ENCODE results near the gene TNIK. TPM values are rescaled to one million over a fixed set of nuclear protein-coding genes. Genes with fewer than 3 reads are reported as not detected.
A peak's percentile ranks its signal among the peaks of the same experiment; 100 is the strongest.

Gene TNIK
- total RNA-seq, 1 experiment from 2014 or later = 0.69 TPM

DNA sequence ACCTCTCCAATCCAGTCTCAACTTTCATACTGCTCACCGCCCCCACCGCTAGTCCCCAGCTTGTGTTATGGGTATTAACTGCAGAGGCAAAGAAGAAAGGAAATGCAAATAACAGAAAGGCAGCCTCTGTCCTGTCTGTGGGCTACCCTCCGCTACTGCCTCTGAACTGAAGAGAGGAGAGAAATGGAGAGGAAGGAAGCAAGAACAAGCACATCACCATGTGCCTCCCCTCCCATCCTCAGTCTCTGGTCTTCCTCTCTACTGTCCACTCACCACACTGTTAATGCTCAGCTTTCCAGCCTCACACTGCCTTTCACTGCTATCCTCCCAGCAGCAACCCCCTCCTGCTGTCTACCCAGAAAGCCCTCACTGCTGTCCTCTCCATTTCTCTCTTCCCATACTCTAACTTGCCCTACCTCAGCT lies 294.7 kb downstream of the TNIK start:
- Histone ChIP-seq H3K9me3 (ENCODE audit: low read depth, low read length, poor library complexity, severe bottlenecking) (peaks cover 8% of the 10 kb centered on the region), H3K36me3 (ENCODE audit: insufficient read depth, low read length, poor library complexity, severe bottlenecking) (no peaks in the 10 kb centered on the region), H3K27me3 (replicated peaks; ENCODE audit: insufficient read depth, low read depth, low read length, poor library complexity) (no peaks in the 10 kb centered on the region), H3K4me3 (ENCODE audit: low read depth, low read length, poor library complexity, severe bottlenecking) (no peak overlapping the region), H3K4me1 (ENCODE audit: insufficient read depth, low read length, poor library complexity, severe bottlenecking) (no peaks in the 10 kb centered on the region), H3K27ac (ENCODE audit: low read depth, low read length, poor library complexity, severe bottlenecking) (no peak overlapping the region)
- no peak for TF ChIP-seq EZH2 (IDR thresholded peaks at IDR 0.05; ENCODE audit: borderline replicate concordance, low read depth, low read length, poor library complexity, severe bottlenecking)
- TF ChIP-seq, protein P1, sequence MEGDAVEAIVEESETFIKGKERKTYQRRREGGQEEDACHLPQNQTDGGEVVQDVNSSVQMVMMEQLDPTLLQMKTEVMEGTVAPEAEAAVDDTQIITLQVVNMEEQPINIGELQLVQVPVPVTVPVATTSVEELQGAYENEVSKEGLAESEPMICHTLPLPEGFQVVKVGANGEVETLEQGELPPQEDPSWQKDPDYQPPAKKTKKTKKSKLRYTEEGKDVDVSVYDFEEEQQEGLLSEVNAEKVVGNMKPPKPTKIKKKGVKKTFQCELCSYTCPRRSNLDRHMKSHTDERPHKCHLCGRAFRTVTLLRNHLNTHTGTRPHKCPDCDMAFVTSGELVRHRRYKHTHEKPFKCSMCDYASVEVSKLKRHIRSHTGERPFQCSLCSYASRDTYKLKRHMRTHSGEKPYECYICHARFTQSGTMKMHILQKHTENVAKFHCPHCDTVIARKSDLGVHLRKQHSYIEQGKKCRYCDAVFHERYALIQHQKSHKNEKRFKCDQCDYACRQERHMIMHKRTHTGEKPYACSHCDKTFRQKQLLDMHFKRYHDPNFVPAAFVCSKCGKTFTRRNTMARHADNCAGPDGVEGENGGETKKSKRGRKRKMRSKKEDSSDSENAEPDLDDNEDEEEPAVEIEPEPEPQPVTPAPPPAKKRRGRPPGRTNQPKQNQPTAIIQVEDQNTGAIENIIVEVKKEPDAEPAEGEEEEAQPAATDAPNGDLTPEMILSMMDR (conservative IDR thresholded peaks at IDR 0.05; ENCODE audit: low read depth, low read length) = no peak
- DNase-seq (ENCODE audit: low spot score) = no peak
- ChIA-PET CTCF (no interaction called here), POLR2A (ENCODE audit: low non-redundant PET) (no interaction called here)
- intact Hi-C loops (cut with micrococcal nuclease; ENCODE audit: unreplicated experiment) = no loop called here
- BruUV-seq (replicated peaks) = no TSS peak

DNA sequence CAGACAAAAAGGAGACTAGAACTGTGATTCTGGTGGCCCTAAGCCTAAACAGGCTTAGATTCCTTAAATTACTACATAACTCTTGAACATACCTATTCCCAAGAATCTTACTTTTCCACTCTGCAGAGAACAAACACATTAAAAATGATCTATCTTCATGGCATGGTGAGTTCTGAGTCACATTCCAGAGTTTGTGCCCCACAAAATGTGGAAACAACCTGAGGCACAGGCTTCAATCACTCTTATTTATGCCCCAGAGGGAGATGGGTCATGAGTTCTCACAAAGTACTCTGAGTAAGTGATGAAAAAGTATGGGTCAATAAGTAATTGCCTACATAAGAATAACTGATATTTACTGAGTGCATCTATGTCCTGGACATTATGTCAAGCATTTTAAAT lies 296.1 kb downstream of the TNIK start:
- intact Hi-C loops (cut with micrococcal nuclease; ENCODE audit: unreplicated experiment) = no loop called here
- no peaks in the 10 kb centered on the region for H3K27me3 ChIP-seq (replicated peaks; ENCODE audit: insufficient read depth, low read depth, low read length, poor library complexity)
- DNase-seq (ENCODE audit: low spot score) = no peak
- no peak overlapping the region for H3K4me3 ChIP-seq (ENCODE audit: low read depth, low read length, poor library complexity, severe bottlenecking)
- BruUV-seq (replicated peaks) = no TSS peak
- no peaks in the 10 kb centered on the region for H3K36me3 ChIP-seq (ENCODE audit: insufficient read depth, low read length, poor library complexity, severe bottlenecking)
- H3K27ac ChIP-seq (ENCODE audit: low read depth, low read length, poor library complexity, severe bottlenecking) = no peak overlapping the region
- ChIA-PET CTCF (no interaction called here), POLR2A (ENCODE audit: low non-redundant PET) (no interaction called here)
- no peak for TF ChIP-seq EZH2 (IDR thresholded peaks at IDR 0.05; ENCODE audit: borderline replicate concordance, low read depth, low read length, poor library complexity, severe bottlenecking)
- TF ChIP-seq, protein P1 (conservative IDR thresholded peaks at IDR 0.05; ENCODE audit: low read depth, low read length) = no peak
- H3K4me1 ChIP-seq (ENCODE audit: insufficient read depth, low read length, poor library complexity, severe bottlenecking) = no peaks in the 10 kb centered on the region
- H3K9me3 ChIP-seq (ENCODE audit: low read depth, low read length, poor library complexity, severe bottlenecking) = peaks cover 8% of the 10 kb centered on the region

DNA sequence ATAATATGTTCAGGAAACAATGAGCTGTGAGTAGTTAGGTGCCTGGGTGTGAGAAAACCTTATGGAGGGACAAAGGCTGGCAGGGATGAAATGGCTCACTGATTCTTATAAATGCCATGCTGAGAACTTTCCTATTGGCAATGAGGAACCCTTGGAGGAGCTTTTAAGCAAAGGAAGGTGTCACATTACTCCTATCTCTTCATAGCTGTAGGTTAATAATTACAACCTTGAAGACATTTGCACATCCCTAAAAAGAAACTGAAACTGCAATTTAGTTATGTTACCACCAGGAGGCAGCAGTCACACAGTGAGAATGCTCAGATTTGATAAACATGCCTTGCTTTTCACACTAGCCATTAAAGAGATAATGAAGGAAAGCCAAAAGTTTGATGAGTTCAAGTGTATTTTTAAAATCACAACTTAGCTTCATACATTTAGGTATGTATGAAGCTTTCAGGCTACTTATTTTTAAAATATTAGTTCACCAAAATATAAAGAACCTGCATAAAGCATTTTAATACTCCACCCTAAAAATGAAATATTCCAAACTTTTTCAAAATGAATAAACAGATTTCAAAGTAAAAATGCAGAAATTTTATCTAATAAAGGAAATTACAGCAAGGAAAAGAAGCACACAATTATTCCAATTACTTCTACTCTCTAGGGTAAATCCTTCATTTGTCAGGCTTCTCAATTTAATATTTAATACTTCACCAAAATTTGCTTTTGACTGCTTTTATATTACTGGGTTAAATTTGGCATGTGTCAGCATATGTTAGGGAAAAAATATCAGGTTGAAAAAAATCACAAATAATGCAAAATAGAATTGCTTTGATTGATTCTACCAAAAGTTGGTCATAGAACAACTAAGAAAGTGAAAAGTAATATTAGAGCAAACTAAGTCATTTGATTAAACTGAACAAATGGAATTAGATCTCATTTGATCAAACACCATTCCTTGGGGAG lies 296.8 kb downstream of the TNIK start:
- no TSS peak for BruUV-seq (replicated peaks)
- H3K4me3 ChIP-seq (ENCODE audit: low read depth, low read length, poor library complexity, severe bottlenecking) = no peak overlapping the region
- H3K9me3 ChIP-seq (ENCODE audit: low read depth, low read length, poor library complexity, severe bottlenecking) = peaks cover 8% of the 10 kb centered on the region
- ChIA-PET POLR2A (ENCODE audit: low non-redundant PET) (no interaction called here), CTCF (no interaction called here)
- no peak overlapping the region for H3K27ac ChIP-seq (ENCODE audit: low read depth, low read length, poor library complexity, severe bottlenecking)
- H3K27me3 ChIP-seq (replicated peaks; ENCODE audit: insufficient read depth, low read depth, low read length, poor library complexity) = no peaks in the 10 kb centered on the region
- intact Hi-C loops (cut with micrococcal nuclease; ENCODE audit: unreplicated experiment) = no loop called here
- no peak for DNase-seq (ENCODE audit: low spot score)
- TF ChIP-seq, protein P1 (conservative IDR thresholded peaks at IDR 0.05; ENCODE audit: low read depth, low read length) = peak; percentile 58
- no peak for TF ChIP-seq EZH2 (IDR thresholded peaks at IDR 0.05; ENCODE audit: borderline replicate concordance, low read depth, low read length, poor library complexity, severe bottlenecking)
- H3K4me1 ChIP-seq (ENCODE audit: insufficient read depth, low read length, poor library complexity, severe bottlenecking) = no peaks in the 10 kb centered on the region
- H3K36me3 ChIP-seq (ENCODE audit: insufficient read depth, low read length, poor library complexity, severe bottlenecking) = no peaks in the 10 kb centered on the region

All from A673 (cell line).